GM12878 (cell line): Measurements from ENCODE around the gene HMOX1. TPM values are rescaled to one million over a fixed set of nuclear protein-coding genes. Genes with fewer than 3 reads are reported as not detected.

Source experiments
- ATAC-seq: fragments of 200-7000 bp; cut with Tn5 transposase; 3 replicates; pipeline ENCODE4 v1.9.1; 2020; ENCODE audit warnings: mild to moderate bottlenecking, moderate library complexity
- BruUV-seq: library from RNA; stranded (reverse); fragments of 400-500 nt; replicated peaks from 2 replicates; lab custom pipeline; 2021; lab: Mats Ljungman, UMichigan
- CTCF ChIA-PET: fragments of 300-600 bp; sonication (Branson Sonifier 250); formaldehyde crosslinking; extraction: SDS; loops from one replicate; lab custom pipeline; 2021; ENCODE audit warnings: inconsistent platforms; lab: Yijun Ruan, JAX
- POLR2A ChIA-PET: fragments of 350-600 bp; formaldehyde crosslinking; extraction: SDS; loops from one replicate; lab custom pipeline; 2021; ENCODE audit warnings: inconsistent platforms; lab: Charles Lee
- RAD21 ChIA-PET: fragments of 300-600 bp; sonication (Branson Sonifier 250); formaldehyde crosslinking; loops from one replicate; lab custom pipeline; 2023; ENCODE audit warnings: antibody characterized with exemption; ENCODE audit not compliant: unreplicated experiment; lab: Charles Lee
- SMC1A ChIA-PET: fragments of 300-600 bp; sonication (Branson Sonifier 250); formaldehyde crosslinking; loops from one replicate; lab custom pipeline; 2023; ENCODE audit not compliant: unreplicated experiment, uncharacterized antibody; lab: Charles Lee
- DNase-seq: peaks from one replicate; pipeline ENCODE4 v3.0.0-alpha.2; 2011; ENCODE audit warnings: low read depth, low spot score
- FAIRE-seq: peaks from 3 replicates; lab custom pipeline; 2011; peaks lifted over from hg19 to GRCh38; lab: Jason Lieb, UNC
- H2AFZ ChIP-seq: 2 replicates; pipeline ENCODE4 v1.6.0; 2011; ENCODE audit warnings: low read depth, low read length, control low read depth; ENCODE audit not compliant: control insufficient read depth
- H3K27ac ChIP-seq: 2 replicates; pipeline ENCODE4 v1.5.1; 2011; ENCODE audit warnings: control low read depth; ENCODE audit not compliant: control insufficient read depth, insufficient read depth
- H3K27me3 ChIP-seq, 2 experiments: replicated peaks in 1 of 2; 2 replicates each; pipeline versions ENCODE4 v1.6.0 to v1.6.1; 2011; ENCODE audit warnings: low read length in 1 of 2; ENCODE audit not compliant: control insufficient read depth in 2 of 2, insufficient read depth in 2 of 2
- H3K36me3 ChIP-seq, 2 experiments: 2 replicates each; pipeline ENCODE4 v1.5.1; 2011; ENCODE audit warnings: low read length in 1 of 2; ENCODE audit not compliant: control insufficient read depth in 2 of 2, insufficient read depth in 2 of 2
- H3K4me1 ChIP-seq: 2 replicates; pipeline ENCODE4 v1.6.1; 2011; ENCODE audit warnings: mild to moderate bottlenecking, low read length, moderate library complexity, mixed read lengths; ENCODE audit not compliant: control insufficient read depth, insufficient read depth
- H3K4me2 ChIP-seq: 2 replicates; pipeline ENCODE4 v1.6.0; 2011; ENCODE audit warnings: control low read depth; ENCODE audit not compliant: control insufficient read depth, insufficient read depth
- H3K4me3 ChIP-seq: fragments of 200-600 bp; sonication (generic); 2 replicates; pipeline ENCODE4 v1.5.1; 2016
- H3K79me2 ChIP-seq: 2 replicates; pipeline ENCODE4 v1.6.0; 2011; ENCODE audit warnings: low read length; ENCODE audit not compliant: control insufficient read depth, insufficient read depth
- H3K9ac ChIP-seq: 2 replicates; pipeline ENCODE4 v1.8.0; 2011; ENCODE audit warnings: low read length, control low read depth, mixed read lengths; ENCODE audit not compliant: control insufficient read depth, insufficient read depth
- H3K9me3 ChIP-seq: replicated peaks from 3 replicates; pipeline ENCODE4 v1.5.1; 2011; ENCODE audit warnings: mild to moderate bottlenecking, low read length; ENCODE audit not compliant: control insufficient read depth, insufficient read depth
- H4K20me1 ChIP-seq: 2 replicates; pipeline ENCODE4 v1.6.0; 2011; ENCODE audit not compliant: control insufficient read depth, insufficient read depth
- CBFB ChIP-seq: IDR thresholded peaks from 2 replicates; pipeline ENCODE4 v1.6.1; 2016; ENCODE audit warnings: antibody characterized with exemption, low read depth
- CHD1 ChIP-seq: IDR thresholded peaks from 2 replicates; pipeline ENCODE4 v1.6.1; 2012; ENCODE audit warnings: low read depth, low read length, improper control_type of control experiment
- DPF2 ChIP-seq: fragments of 450-650 bp; IDR thresholded peaks from 2 replicates; pipeline ENCODE4 v1.6.1; 2017; ENCODE audit warnings: mild to moderate bottlenecking
- EED ChIP-seq: sonication (generic); IDR thresholded peaks from 2 replicates; pipeline ENCODE4 v1.6.1; 2016; ENCODE audit warnings: antibody characterized with exemption, low read depth
- ELK1 ChIP-seq: IDR thresholded peaks from 2 replicates; pipeline ENCODE4 v1.6.1; 2012; ENCODE audit warnings: low read depth, low read length, improper control_type of control experiment
- GABPA ChIP-seq: IDR thresholded peaks from 2 replicates; pipeline ENCODE4 v1.6.1; 2014; ENCODE audit warnings: antibody characterized with exemption, low read depth, mild to moderate bottlenecking, inconsistent platforms
- GATAD2B ChIP-seq: fragments of 450-650 bp; conservative IDR thresholded peaks from 2 replicates; pipeline ENCODE4 v1.6.1; 2017; ENCODE audit warnings: low read depth, mild to moderate bottlenecking, moderate library complexity
- HDAC2 ChIP-seq: fragments of 200-600 bp; sonication (generic); IDR thresholded peaks from 2 replicates; pipeline ENCODE4 v1.6.1; 2017
- NFXL1 ChIP-seq: fragments of 450-650 bp; IDR thresholded peaks from 2 replicates; pipeline ENCODE4 v1.6.1; 2017; ENCODE audit warnings: antibody characterized with exemption, mild to moderate bottlenecking, borderline replicate concordance
- NRF1 ChIP-seq: conservative IDR thresholded peaks from 2 replicates; pipeline ENCODE4 v1.6.1; 2011; ENCODE audit warnings: mild to moderate bottlenecking, low read depth, low read length, improper control_type of control experiment
- PAX5 ChIP-seq: IDR thresholded peaks from 2 replicates; pipeline ENCODE4 v1.6.1; 2011; ENCODE audit warnings: low read depth, low read length, borderline replicate concordance
- POLR2A ChIP-seq: IDR thresholded peaks from 2 replicates; pipeline ENCODE4 v1.6.1; 2011; ENCODE audit warnings: low read depth, mild to moderate bottlenecking, low read length
- PRDM15 ChIP-seq: fragments of 450-650 bp; formaldehyde crosslinking; IDR thresholded peaks from 2 replicates; pipeline ENCODE4 v1.4.0; 2020; ENCODE audit warnings: mild to moderate bottlenecking, moderate library complexity
- RBBP5 ChIP-seq: fragments of 200-600 bp; sonication (generic); conservative IDR thresholded peaks from 2 replicates; pipeline ENCODE4 v1.6.1; 2016
- STAT1 ChIP-seq: fragments of 450-650 bp; conservative IDR thresholded peaks from 2 replicates; pipeline ENCODE4 v1.6.1; 2014; ENCODE audit warnings: antibody characterized with exemption, mild to moderate bottlenecking
- TCF7 ChIP-seq: IDR thresholded peaks from 2 replicates; pipeline ENCODE4 v1.6.1; 2014; ENCODE audit warnings: antibody characterized with exemption, borderline replicate concordance
- ZBTB11 ChIP-seq: fragments of 450-650 bp; formaldehyde crosslinking; IDR thresholded peaks from 2 replicates; pipeline ENCODE4 v1.5.0; 2022; ENCODE audit warnings: mild to moderate bottlenecking, missing genetic modification characterization
- ZNF217 ChIP-seq: fragments of 450-650 bp; IDR thresholded peaks from 2 replicates; pipeline ENCODE4 v1.6.1; 2017; ENCODE audit warnings: antibody characterized with exemption, mild to moderate bottlenecking
- WGBS: methylation state at CpG from one replicate; pipeline ENCODE4 v1.1.6; 2016; ENCODE audit warnings: low lambda C conversion rate; ENCODE audit not compliant: insufficient replicate concordance, insufficient coverage; ENCODE audit errors: missing lambda C conversion rate; 5-methylcytosine and 5-hydroxymethylcytosine counted together
- in situ Hi-C: fragments of 300-500 bp; cut with MboI; formaldehyde crosslinking; loops from 9 replicates; pipeline ENCODE4 v1.14.3; 2018; ENCODE audit warnings: mixed read lengths
- intact Hi-C: fragments of 100-400 bp; cut with micrococcal nuclease; formaldehyde crosslinking; loops from one replicate; pipeline ENCODE4 v1.14.2; 2022; ENCODE audit not compliant: unreplicated experiment
- polyA plus RNA-seq, 11 experiments: library from polyadenylated mRNA; depleted of rRNA in 4 of 11; unstranded in 6 of 11; stranded (reverse) in 5 of 11; fragments of >200 nt; fragmentation: Nextera tagmentation in 4 of 11; fragmentation: Illumina TruSeq in 1 of 11; extraction: Ambion mirVana in 4 of 11; extraction: Trizol in 1 of 11; gene quantifications; 1 replicate in 1 of 11; 2 replicates in 10 of 11; pipeline versions ENCODE4 v1.2.1 to v1.2.3, GENCODE V29; 2011 to 2016; ENCODE audit warnings: inconsistent platforms in 2 of 11, missing spikeins in 2 of 11, low read depth in 1 of 11
- total RNA-seq, 4 experiments: library from RNA; depleted of rRNA in 3 of 4; stranded (reverse); fragments of >200 nt in 3 of 4; fragmentation: Illumina TruSeq in 1 of 4; extraction: Trizol in 1 of 4; gene quantifications; 2 replicates each; pipeline versions ENCODE4 v1.2.1 to v1.2.3, GENCODE V29; 2013 to 2021

The HMOX1 gene
- total and polyA plus RNA-seq, 10 of the 15 experiments (the other 5 are each of a cell fraction or from before 2014, with no cell fraction given): 1.5 to 36.7 (median 18.8) TPM

GRCh38 chr22:35411102-35411501, 30.2 kb downstream of the HMOX1 start:
- Histone ChIP-seq H3K4me2 (peak overlapping the region; percentile 70), H3K4me3 (peak overlapping the region; percentile 45; the same call in 1 of the 2 replicates), H3K36me3 (peaks cover 31 to 53% of the 10 kb centered on the region in 2 experiments), H3K9ac (peak overlapping the region; percentile 48), H2AFZ (no peak overlapping the region; the same call in 1 of the 2 replicates), H3K27me3 (no peaks in the 10 kb centered on the region), H3K27ac (peak overlapping the region; percentile 83), H4K20me1 (no peaks in the 10 kb centered on the region), H3K9me3 (no peaks in the 10 kb centered on the region), H3K4me1 (peaks cover 27% of the 10 kb centered on the region), H3K79me2 (peaks cover 5% of the 10 kb centered on the region)
- CTCF ChIA-PET: interaction anchor here (0.6 to 6.1 kb wide), 24 partner anchors 9 to 714 kb away, joined by 3 to 78 read pairs (median 5); partner anchors contain the start of gene HMOX1
- 0% methylated on average over 7 of the region's 7 CpGs for WGBS
- peak; percentile 70 for ATAC-seq
- in situ Hi-C loops (loop anchor here (25.0 kb wide), 1 partner anchor 1101 kb away; the partner anchor contains the start of gene FOXRED2), intact Hi-C loops (loop anchor here (1.0 to 5.0 kb wide), 3 partner anchors 34 to 171 kb away; no protein-coding TSS in a partner anchor)
- POLR2A ChIA-PET: interaction anchor here (0.5 to 4.5 kb wide), 11 partner anchors 9 to 101 kb away, joined by 3 to 46 read pairs (median 14); partner anchors contain the start of genes HMOX1 and MCM5
- peak; percentile 67 for DNase-seq
- FAIRE-seq: no peak
- SMC1A ChIA-PET: interaction anchor here (0.6 to 5.1 kb wide), 17 partner anchors 9 to 106 kb away, joined by 3 to 79 read pairs (median 7); partner anchors contain the start of gene MCM5
- BruUV-seq: no TSS peak
- RAD21 ChIA-PET: interaction anchor here (1.3 to 6.3 kb wide), 16 partner anchors 10 to 216 kb away, joined by 3 to 112 read pairs (median 10); partner anchors contain the start of genes HMOX1, MCM5 and TOM1
- TF ChIP-seq ELK1 (no peak), EED (peak; percentile 80), HDAC2 (no peak), GABPA (no peak), POLR2A (0 out of 2 replicates have a peak, but pooled peaks have one; percentile 14), TCF7 (no peak), NFXL1 (no peak), CHD1 (no peak), PAX5 (no peak), DPF2 (no peak), ZBTB11 (CRISPR knock-in tag) (no peak), PRDM15 (CRISPR knock-in tag) (no peak), RBBP5 (no peak), GATAD2B (no peak), CBFB (no peak), STAT1 (no peak), ZNF217 (no peak), NRF1 (no peak)
